ENCODE results near the gene GLP2R. TPM values are rescaled to one million over a fixed set of nuclear protein-coding genes. Genes with fewer than 3 reads are reported as not detected.

Gene GLP2R
- total and polyA plus RNA-seq, 10 of the 15 experiments (the other 5 are each of a cell fraction or from before 2014, with no cell fraction given): not detected

DNA sequence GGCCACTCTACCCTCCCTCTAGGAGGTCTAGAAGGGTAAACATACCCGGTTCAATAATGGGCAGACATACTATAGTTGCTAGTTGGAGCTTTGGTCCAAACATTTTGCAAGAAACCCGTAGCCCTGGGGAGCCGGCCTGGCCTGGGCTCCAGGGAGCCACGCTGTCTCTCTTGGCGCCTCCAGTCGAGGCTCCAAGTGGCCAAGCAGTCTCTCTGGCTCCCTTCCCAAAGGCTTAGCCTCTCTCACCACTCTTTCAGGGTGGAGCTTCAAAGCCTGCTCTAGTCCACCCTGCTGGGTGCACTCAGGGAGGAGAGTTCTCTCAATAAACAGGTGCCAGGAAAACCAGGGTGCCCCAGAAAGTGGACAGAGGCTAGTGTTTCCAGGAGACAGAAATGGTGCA, 47.1 kb downstream of the GLP2R start:
- BruUV-seq (replicated peaks): no TSS peak
- Histone ChIP-seq H3K9ac (ENCODE audit: control insufficient read depth, insufficient read depth, low read length) (no peak overlapping the region), H3K79me2 (ENCODE audit: control insufficient read depth, insufficient read depth, low read length) (no peaks in the 10 kb centered on the region), H3K9me3 (replicated peaks; ENCODE audit: control insufficient read depth, insufficient read depth, low read length) (no peaks in the 10 kb centered on the region), H3K27ac (ENCODE audit: control insufficient read depth, insufficient read depth) (no peak overlapping the region), H3K4me1 (ENCODE audit: control insufficient read depth, insufficient read depth, low read length) (no peaks in the 10 kb centered on the region), H3K27me3 (replicated peaks in 1 of 2; ENCODE audit: control insufficient read depth in 2 of 2, insufficient read depth in 2 of 2, low read length in 1 of 2) (peaks cover 0 to 1% of the 10 kb centered on the region in 2 experiments; a peak in 1 of 4 replicates), H3K4me3 (no peak overlapping the region), H3K4me2 (ENCODE audit: control insufficient read depth, insufficient read depth) (no peak overlapping the region), H2AFZ (ENCODE audit: control insufficient read depth, low read depth, low read length) (no peak overlapping the region), H3K36me3 (ENCODE audit: control insufficient read depth in 2 of 2, insufficient read depth in 2 of 2, low read length in 1 of 2) (no peaks in the 10 kb centered on the region), H4K20me1 (ENCODE audit: control insufficient read depth, insufficient read depth) (no peaks in the 10 kb centered on the region)
- CTCF ChIA-PET: no interaction called here
- intact Hi-C loops (cut with micrococcal nuclease; ENCODE audit: unreplicated experiment): no loop called here
- ATAC-seq (no peak), FAIRE-seq (no peak), DNase-seq (ENCODE audit: low read depth, low spot score) (no peak)
- POLR2A ChIA-PET: no interaction called here
- RAD21 ChIA-PET (ENCODE audit: unreplicated experiment): no interaction called here
- SMC1A ChIA-PET (ENCODE audit: uncharacterized antibody, unreplicated experiment): no interaction called here
- in situ Hi-C loops (cut with MboI): no loop called here
- TF ChIP-seq EGR1 (IDR thresholded peaks at IDR 0.05; ENCODE audit: borderline replicate concordance in 1 of 2, low read depth in 2 of 2, low read length in 2 of 2): no peak
- WGBS (ENCODE audit: insufficient coverage, insufficient replicate concordance, low lambda C conversion rate, missing lambda C conversion rate): 0% methylated on average over 6 of the region's 6 CpGs

DNA sequence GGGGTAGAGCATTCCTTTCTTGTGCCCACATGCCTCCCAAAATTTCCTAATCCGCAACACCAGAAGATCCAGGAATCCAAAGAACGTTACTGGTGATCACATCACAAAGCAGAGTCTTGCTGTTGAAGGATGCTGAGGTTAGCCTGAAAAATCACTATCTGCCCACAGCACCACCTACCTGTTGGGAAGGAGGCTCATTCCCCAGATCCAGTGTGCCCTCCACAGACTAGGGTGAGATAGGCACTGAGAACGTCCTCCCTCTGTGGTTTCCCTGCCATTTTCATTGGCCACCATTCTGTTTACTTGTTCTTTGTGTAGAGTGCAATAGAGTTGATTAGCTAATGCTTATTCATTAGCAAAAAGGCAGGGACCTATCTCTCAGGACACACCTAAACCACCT, 49.0 kb downstream of the GLP2R start:
- WGBS (ENCODE audit: insufficient coverage, insufficient replicate concordance, low lambda C conversion rate, missing lambda C conversion rate): 14% methylated on average over 3 of the region's 3 CpGs
- SMC1A ChIA-PET (ENCODE audit: uncharacterized antibody, unreplicated experiment): no interaction called here
- Histone ChIP-seq H3K9me3 (replicated peaks; ENCODE audit: control insufficient read depth, insufficient read depth, low read length) (no peaks in the 10 kb centered on the region), H3K4me1 (ENCODE audit: control insufficient read depth, insufficient read depth, low read length) (no peaks in the 10 kb centered on the region), H3K4me2 (ENCODE audit: control insufficient read depth, insufficient read depth) (no peak overlapping the region), H3K4me3 (no peak overlapping the region), H3K9ac (ENCODE audit: control insufficient read depth, insufficient read depth, low read length) (no peak overlapping the region), H3K27ac (ENCODE audit: control insufficient read depth, insufficient read depth) (no peak overlapping the region), H2AFZ (ENCODE audit: control insufficient read depth, low read depth, low read length) (no peak overlapping the region), H3K36me3 (ENCODE audit: control insufficient read depth in 2 of 2, insufficient read depth in 2 of 2, low read length in 1 of 2) (no peaks in the 10 kb centered on the region), H4K20me1 (ENCODE audit: control insufficient read depth, insufficient read depth) (no peaks in the 10 kb centered on the region), H3K27me3 (replicated peaks in 1 of 2; ENCODE audit: control insufficient read depth in 2 of 2, insufficient read depth in 2 of 2, low read length in 1 of 2) (peaks cover 0 to 1% of the 10 kb centered on the region in 2 experiments; a peak in 1 of 4 replicates), H3K79me2 (ENCODE audit: control insufficient read depth, insufficient read depth, low read length) (no peaks in the 10 kb centered on the region)
- DNase-seq (ENCODE audit: low read depth, low spot score) (no peak), ATAC-seq (no peak), FAIRE-seq (no peak)
- RAD21 ChIA-PET (ENCODE audit: unreplicated experiment): no interaction called here
- intact Hi-C loops (cut with micrococcal nuclease; ENCODE audit: unreplicated experiment) (no loop called here), in situ Hi-C loops (cut with MboI) (no loop called here)
- CTCF ChIA-PET: interaction anchor here (0.5 kb wide), 1 partner anchor 578 kb away, joined by 3 read pairs; no protein-coding TSS in a partner anchor
- BruUV-seq (replicated peaks): no TSS peak
- POLR2A ChIA-PET: no interaction called here
- TF ChIP-seq, protein P1, sequence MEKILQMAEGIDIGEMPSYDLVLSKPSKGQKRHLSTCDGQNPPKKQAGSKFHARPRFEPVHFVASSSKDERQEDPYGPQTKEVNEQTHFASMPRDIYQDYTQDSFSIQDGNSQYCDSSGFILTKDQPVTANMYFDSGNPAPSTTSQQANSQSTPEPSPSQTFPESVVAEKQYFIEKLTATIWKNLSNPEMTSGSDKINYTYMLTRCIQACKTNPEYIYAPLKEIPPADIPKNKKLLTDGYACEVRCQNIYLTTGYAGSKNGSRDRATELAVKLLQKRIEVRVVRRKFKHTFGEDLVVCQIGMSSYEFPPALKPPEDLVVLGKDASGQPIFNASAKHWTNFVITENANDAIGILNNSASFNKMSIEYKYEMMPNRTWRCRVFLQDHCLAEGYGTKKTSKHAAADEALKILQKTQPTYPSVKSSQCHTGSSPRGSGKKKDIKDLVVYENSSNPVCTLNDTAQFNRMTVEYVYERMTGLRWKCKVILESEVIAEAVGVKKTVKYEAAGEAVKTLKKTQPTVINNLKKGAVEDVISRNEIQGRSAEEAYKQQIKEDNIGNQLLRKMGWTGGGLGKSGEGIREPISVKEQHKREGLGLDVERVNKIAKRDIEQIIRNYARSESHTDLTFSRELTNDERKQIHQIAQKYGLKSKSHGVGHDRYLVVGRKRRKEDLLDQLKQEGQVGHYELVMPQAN (conservative IDR thresholded peaks at IDR 0.05): no peak
- TF ChIP-seq, protein P2, sequence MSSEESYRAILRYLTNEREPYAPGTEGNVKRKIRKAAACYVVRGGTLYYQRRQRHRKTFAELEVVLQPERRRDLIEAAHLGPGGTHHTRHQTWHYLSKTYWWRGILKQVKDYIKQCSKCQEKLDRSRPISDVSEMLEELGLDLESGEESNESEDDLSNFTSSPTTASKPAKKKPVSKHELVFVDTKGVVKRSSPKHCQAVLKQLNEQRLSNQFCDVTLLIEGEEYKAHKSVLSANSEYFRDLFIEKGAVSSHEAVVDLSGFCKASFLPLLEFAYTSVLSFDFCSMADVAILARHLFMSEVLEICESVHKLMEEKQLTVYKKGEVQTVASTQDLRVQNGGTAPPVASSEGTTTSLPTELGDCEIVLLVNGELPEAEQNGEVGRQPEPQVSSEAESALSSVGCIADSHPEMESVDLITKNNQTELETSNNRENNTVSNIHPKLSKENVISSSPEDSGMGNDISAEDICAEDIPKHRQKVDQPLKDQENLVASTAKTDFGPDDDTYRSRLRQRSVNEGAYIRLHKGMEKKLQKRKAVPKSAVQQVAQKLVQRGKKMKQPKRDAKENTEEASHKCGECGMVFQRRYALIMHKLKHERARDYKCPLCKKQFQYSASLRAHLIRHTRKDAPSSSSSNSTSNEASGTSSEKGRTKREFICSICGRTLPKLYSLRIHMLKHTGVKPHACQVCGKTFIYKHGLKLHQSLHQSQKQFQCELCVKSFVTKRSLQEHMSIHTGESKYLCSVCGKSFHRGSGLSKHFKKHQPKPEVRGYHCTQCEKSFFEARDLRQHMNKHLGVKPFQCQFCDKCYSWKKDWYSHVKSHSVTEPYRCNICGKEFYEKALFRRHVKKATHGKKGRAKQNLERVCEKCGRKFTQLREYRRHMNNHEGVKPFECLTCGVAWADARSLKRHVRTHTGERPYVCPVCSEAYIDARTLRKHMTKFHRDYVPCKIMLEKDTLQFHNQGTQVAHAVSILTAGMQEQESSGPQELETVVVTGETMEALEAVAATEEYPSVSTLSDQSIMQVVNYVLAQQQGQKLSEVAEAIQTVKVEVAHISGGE (CRISPR knock-in tag; IDR thresholded peaks at IDR 0.05): no peak
- TF ChIP-seq ATF7 (IDR thresholded peaks at IDR 0.05; ENCODE audit: low read depth): no peak
- TF ChIP-seq CHD2 (IDR thresholded peaks at IDR 0.05; ENCODE audit: borderline replicate concordance, low read depth, low read length): no peak
- TF ChIP-seq, protein P3, sequence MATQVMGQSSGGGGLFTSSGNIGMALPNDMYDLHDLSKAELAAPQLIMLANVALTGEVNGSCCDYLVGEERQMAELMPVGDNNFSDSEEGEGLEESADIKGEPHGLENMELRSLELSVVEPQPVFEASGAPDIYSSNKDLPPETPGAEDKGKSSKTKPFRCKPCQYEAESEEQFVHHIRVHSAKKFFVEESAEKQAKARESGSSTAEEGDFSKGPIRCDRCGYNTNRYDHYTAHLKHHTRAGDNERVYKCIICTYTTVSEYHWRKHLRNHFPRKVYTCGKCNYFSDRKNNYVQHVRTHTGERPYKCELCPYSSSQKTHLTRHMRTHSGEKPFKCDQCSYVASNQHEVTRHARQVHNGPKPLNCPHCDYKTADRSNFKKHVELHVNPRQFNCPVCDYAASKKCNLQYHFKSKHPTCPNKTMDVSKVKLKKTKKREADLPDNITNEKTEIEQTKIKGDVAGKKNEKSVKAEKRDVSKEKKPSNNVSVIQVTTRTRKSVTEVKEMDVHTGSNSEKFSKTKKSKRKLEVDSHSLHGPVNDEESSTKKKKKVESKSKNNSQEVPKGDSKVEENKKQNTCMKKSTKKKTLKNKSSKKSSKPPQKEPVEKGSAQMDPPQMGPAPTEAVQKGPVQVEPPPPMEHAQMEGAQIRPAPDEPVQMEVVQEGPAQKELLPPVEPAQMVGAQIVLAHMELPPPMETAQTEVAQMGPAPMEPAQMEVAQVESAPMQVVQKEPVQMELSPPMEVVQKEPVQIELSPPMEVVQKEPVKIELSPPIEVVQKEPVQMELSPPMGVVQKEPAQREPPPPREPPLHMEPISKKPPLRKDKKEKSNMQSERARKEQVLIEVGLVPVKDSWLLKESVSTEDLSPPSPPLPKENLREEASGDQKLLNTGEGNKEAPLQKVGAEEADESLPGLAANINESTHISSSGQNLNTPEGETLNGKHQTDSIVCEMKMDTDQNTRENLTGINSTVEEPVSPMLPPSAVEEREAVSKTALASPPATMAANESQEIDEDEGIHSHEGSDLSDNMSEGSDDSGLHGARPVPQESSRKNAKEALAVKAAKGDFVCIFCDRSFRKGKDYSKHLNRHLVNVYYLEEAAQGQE (IDR thresholded peaks at IDR 0.05; ENCODE audit: low read depth, low read length): no peak
- no peak for TF ChIP-seq MEF2A (IDR thresholded peaks at IDR 0.05; ENCODE audit: insufficient read depth, low read depth, low read length)
- TF ChIP-seq POLR2AphosphoS5 (IDR thresholded peaks at IDR 0.05; ENCODE audit: low read length): no peak
- TF ChIP-seq RUNX3 (IDR thresholded peaks at IDR 0.05; ENCODE audit: low read length): no peak
